A673 (cell line): ENCODE results near the gene MARK3. TPM values are rescaled to one million over a fixed set of nuclear protein-coding genes. Genes with fewer than 3 reads are reported as not detected.

Experiments used
- BruUV-seq: library from RNA; stranded (reverse); fragments of 400-500 nt; replicated peaks from 2 replicates; lab custom pipeline; 2021; lab: Mats Ljungman, UMichigan
- CTCF ChIA-PET: fragments of 300-600 bp; sonication (Branson Sonifier 250); formaldehyde crosslinking; loops from one replicate; lab custom pipeline; 2022; ENCODE audit warnings: antibody characterized with exemption; lab: Charles Lee
- POLR2A ChIA-PET: fragments of 300-600 bp; sonication (Branson Sonifier 250); formaldehyde crosslinking; loops from one replicate; lab custom pipeline; 2022; ENCODE audit warnings: antibody characterized with exemption; ENCODE audit not compliant: low non-redundant PET; lab: Charles Lee
- DNase-seq: peaks from one replicate; pipeline ENCODE4 v3.0.0-alpha.2; 2015; ENCODE audit warnings: low spot score
- H3K27ac ChIP-seq: fragments of 200-600 bp; sonication (generic); 2 replicates; pipeline ENCODE4 v1.5.1; 2016; ENCODE audit warnings: mixed run types, low read depth, mild to moderate bottlenecking, mixed read lengths, antibody characterized with exemption, low read length; ENCODE audit not compliant: poor library complexity, severe bottlenecking
- H3K27me3 ChIP-seq: fragments of 200-600 bp; sonication (generic); replicated peaks from 2 replicates; pipeline ENCODE4 v1.6.1; 2017; ENCODE audit warnings: mixed run types, low read depth, mild to moderate bottlenecking, mixed read lengths, antibody characterized with exemption, low read length; ENCODE audit not compliant: insufficient read depth, poor library complexity
- H3K36me3 ChIP-seq: fragments of 200-600 bp; sonication (generic); 2 replicates; pipeline ENCODE4 v1.6.1; 2016; ENCODE audit warnings: mixed run types, mild to moderate bottlenecking, mixed read lengths, antibody characterized with exemption, low read length; ENCODE audit not compliant: insufficient read depth, poor library complexity, severe bottlenecking
- H3K4me1 ChIP-seq: fragments of 200-600 bp; sonication (generic); 2 replicates; pipeline ENCODE4 v1.6.1; 2017; ENCODE audit warnings: mixed run types, mild to moderate bottlenecking, mixed read lengths, antibody characterized with exemption, low read length; ENCODE audit not compliant: insufficient read depth, poor library complexity, severe bottlenecking
- H3K4me3 ChIP-seq: fragments of 200-600 bp; sonication (generic); 2 replicates; pipeline ENCODE4 v1.5.1; 2016; ENCODE audit warnings: low read depth, mixed run types, mild to moderate bottlenecking, mixed read lengths, low read length; ENCODE audit not compliant: poor library complexity, severe bottlenecking
- H3K9me3 ChIP-seq: fragments of 200-600 bp; sonication (generic); 2 replicates; pipeline ENCODE4 v1.6.1; 2016; ENCODE audit warnings: mixed run types, low read depth, mild to moderate bottlenecking, mixed read lengths, antibody characterized with exemption, low read length; ENCODE audit not compliant: poor library complexity, severe bottlenecking
- EZH2 ChIP-seq: fragments of 200-600 bp; sonication (generic); IDR thresholded peaks from 2 replicates; pipeline ENCODE4 v1.6.1; 2017; ENCODE audit warnings: borderline replicate concordance, low read depth, mild to moderate bottlenecking, mixed read lengths, antibody characterized with exemption, low read length; ENCODE audit not compliant: poor library complexity, severe bottlenecking
- intact Hi-C: fragments of 100-400 bp; cut with micrococcal nuclease; formaldehyde crosslinking; loops from one replicate; pipeline ENCODE4 v1.10.0; 2022; ENCODE audit not compliant: unreplicated experiment
- total RNA-seq: library from RNA; stranded (reverse); gene quantifications from 2 replicates; pipeline ENCODE4 v1.2.3, GENCODE V29; 2021
- TF ChIP-seq, protein P1 (sequence below): fragments of 300-800, 200-600 bp; sonication (generic); conservative IDR thresholded peaks from 2 replicates; pipeline ENCODE4 v1.5.1; 2017; ENCODE audit warnings: low read depth, mild to moderate bottlenecking, antibody characterized with exemption, low read length, moderate library complexity, mixed read lengths

The MARK3 gene
- total RNA-seq, 1 experiment from 2014 or later = 94.4 TPM

DNA sequence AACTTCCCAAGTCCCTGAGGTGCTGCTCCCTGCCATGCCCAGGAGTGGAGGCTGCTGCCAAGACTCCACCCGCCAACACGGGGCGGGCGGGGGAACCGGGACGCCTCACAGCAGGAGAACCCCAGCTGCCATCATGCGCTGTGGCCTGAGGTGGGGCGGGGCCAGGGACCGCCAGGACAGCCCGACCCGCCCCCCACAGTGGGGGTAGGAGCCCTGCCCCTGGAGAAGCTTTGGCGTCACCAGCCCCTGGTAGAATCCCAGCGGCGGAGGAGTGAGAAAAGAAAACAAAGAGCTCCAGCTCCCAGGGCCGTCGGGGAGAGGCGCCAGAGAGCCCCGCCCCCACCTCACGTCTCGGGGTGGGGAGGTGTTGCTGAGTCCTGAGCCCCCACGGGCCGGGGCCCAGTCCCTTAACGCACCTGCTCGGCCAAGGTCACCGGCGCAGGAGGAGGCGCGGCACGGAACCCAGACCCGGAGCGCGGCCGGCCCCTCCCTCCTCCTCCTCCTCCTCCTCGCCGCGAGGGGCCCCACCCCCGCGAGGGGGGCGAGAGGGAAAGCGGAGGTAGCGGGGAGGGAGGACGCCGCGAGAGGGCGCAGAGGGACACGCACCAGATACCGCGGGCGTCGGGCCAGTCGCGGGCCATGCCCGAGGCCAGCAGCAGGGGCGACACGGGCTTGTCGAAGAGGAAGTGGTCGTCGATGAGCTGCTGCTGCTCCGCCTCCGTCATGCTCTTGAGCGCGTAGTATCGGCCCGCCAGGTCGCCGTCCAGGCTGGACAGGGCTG is 135.6 kb downstream of the MARK3 start:
- H3K9me3 ChIP-seq = no peaks in the 10 kb centered on the region
- intact Hi-C loops = no loop called here
- peaks cover 18% of the 10 kb centered on the region for H3K4me1 ChIP-seq
- ChIA-PET POLR2A (no interaction called here), CTCF (interaction anchor here (0.5 to 0.8 kb wide), 4 partner anchors 19 to 194 kb away, joined by 3 to 4 read pairs (median 4); partner anchors contain the start of gene BAG5)
- H3K4me3 ChIP-seq = peak overlapping the region; percentile 83
- TF ChIP-seq, protein P1, sequence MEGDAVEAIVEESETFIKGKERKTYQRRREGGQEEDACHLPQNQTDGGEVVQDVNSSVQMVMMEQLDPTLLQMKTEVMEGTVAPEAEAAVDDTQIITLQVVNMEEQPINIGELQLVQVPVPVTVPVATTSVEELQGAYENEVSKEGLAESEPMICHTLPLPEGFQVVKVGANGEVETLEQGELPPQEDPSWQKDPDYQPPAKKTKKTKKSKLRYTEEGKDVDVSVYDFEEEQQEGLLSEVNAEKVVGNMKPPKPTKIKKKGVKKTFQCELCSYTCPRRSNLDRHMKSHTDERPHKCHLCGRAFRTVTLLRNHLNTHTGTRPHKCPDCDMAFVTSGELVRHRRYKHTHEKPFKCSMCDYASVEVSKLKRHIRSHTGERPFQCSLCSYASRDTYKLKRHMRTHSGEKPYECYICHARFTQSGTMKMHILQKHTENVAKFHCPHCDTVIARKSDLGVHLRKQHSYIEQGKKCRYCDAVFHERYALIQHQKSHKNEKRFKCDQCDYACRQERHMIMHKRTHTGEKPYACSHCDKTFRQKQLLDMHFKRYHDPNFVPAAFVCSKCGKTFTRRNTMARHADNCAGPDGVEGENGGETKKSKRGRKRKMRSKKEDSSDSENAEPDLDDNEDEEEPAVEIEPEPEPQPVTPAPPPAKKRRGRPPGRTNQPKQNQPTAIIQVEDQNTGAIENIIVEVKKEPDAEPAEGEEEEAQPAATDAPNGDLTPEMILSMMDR = peak; percentile 74
- no peak for TF ChIP-seq EZH2
- peak overlapping the region; percentile 70 for H3K27ac ChIP-seq
- peak; percentile 91 for DNase-seq
- H3K36me3 ChIP-seq = peaks cover 15% of the 10 kb centered on the region
- BruUV-seq = no TSS peak
- no peaks in the 10 kb centered on the region for H3K27me3 ChIP-seq

DNA sequence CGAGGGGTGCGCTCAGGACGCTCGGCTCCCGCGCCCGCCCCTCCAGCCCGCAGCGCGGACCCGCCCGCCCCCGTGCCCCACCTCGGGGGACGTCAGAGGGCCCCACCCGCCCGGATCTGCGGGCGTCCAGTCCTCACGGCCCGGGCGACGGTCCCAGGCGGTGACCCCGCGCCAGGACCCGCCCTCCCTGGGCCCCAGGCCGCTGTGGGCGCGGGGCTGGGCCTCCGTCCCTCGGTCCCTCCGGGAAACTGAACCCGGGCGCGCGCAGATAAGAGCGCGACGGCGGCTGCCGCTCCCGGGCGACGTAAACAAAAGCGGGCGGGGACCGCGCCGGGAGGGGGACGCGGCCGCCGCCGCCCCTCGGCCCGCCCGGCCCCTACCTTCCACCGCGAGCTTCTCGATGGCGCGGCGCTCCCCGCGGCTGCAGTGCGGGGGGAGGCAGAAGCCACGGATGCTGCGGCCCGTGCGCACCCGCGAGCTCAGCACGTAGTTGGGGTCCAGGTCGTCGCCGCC is 136.3 kb downstream of the MARK3 start:
- intact Hi-C loops = no loop called here
- Histone ChIP-seq H3K4me3 (peak overlapping the region; percentile 83), H3K4me1 (peaks cover 18% of the 10 kb centered on the region), H3K27ac (peak overlapping the region; percentile 70), H3K36me3 (peaks cover 15% of the 10 kb centered on the region), H3K27me3 (no peaks in the 10 kb centered on the region), H3K9me3 (no peaks in the 10 kb centered on the region)
- no TSS peak for BruUV-seq
- no peak for TF ChIP-seq EZH2
- TF ChIP-seq, protein P1 = no peak
- DNase-seq = peak; percentile 51
- CTCF ChIA-PET = interaction anchor here (0.5 to 0.8 kb wide), 4 partner anchors 19 to 193 kb away, joined by 3 to 4 read pairs (median 4); partner anchors contain the start of gene BAG5
- POLR2A ChIA-PET = no interaction called here

DNA sequence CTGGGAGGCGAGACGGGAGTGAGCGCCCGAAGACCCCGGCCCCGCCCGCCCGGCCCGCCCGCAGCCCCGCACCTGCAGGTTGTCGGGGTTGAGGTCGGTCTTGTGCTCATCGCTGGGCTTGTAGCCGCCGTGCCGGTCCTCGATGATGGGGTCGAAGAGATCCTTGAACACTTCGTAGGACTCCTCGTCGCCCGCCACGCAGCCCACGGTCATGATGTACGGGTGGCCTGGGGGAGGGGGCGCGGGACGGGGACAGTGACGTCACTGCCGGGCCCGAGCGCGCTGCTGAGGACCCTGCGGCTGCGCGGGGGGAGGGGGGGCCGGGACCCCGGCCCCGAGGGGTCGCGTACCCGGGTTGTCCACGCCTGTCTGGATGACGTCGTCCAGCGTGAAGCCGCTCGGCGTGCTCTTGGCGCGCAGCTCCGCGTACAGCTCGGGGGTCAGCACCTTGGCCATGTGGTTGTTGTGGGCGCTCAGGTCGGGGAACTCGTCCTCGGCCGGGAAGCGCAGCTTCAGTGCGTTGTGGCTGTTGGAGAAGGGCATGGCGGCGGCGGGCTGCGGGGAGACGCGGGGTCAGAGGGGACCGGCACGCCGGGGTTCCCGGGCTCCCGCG is 136.8 kb downstream of the MARK3 start:
- intact Hi-C loops = no loop called here
- ChIA-PET POLR2A (no interaction called here), CTCF (no interaction called here)
- peaks cover 15% of the 10 kb centered on the region for H3K36me3 ChIP-seq
- peak overlapping the region; percentile 70 for H3K27ac ChIP-seq
- H3K27me3 ChIP-seq = no peaks in the 10 kb centered on the region
- no peaks in the 10 kb centered on the region for H3K9me3 ChIP-seq
- BruUV-seq = TSS peak; percentile 37
- no peak for DNase-seq
- TF ChIP-seq, protein P1 = no peak
- no peak for TF ChIP-seq EZH2
- peak overlapping the region; percentile 83 for H3K4me3 ChIP-seq
- H3K4me1 ChIP-seq = peaks cover 18% of the 10 kb centered on the region
